T-helper 2 cell treated with Interferon-gamma antibody and Interleukin-4, amounts not matched to agents 100 ng/mL and 5 ng/mL, for 36 hours (primary cell): ENCODE data around the gene PCED1B. TPM values are rescaled to one million over a fixed set of nuclear protein-coding genes. Genes with fewer than 3 reads are reported as not detected.

Experiments
- intact Hi-C: fragments of 100-400 bp; cut with micrococcal nuclease; formaldehyde crosslinking; loops from one replicate; pipeline ENCODE4 v1.15.1; 2023
- total RNA-seq: library from RNA; stranded (reverse); gene quantifications from 2 replicates; pipeline ENCODE4 v1.2.3, GENCODE V29; 2022

The PCED1B gene
- total RNA-seq, 1 donor from 2014 or later: 38.8 TPM

GRCh38 chr12:47067771-47068431, 11.5 kb upstream of the PCED1B start:
- intact Hi-C loops: no loop called here

DNA sequence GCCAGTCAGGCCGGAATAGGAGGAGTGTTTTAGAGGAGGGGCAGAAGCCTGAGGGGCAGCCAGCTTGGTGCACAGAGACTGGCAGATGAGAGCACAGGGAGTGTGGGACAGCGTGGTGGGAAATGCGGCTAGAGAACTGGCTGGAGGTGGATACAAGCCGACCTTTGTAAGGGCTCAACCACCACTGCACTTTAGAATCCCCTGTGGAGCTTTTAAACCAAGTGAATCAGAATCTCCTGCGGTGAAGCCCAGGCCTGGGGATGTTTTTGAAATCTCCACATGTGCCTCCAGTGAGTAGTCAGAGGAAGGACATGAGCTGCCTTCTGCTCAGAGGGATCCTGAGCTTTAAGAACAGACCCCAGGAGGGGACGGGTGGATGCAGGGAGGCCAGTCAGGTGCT, 10.9 kb upstream of the PCED1B start:
- intact Hi-C loops: no loop called here

DNA sequence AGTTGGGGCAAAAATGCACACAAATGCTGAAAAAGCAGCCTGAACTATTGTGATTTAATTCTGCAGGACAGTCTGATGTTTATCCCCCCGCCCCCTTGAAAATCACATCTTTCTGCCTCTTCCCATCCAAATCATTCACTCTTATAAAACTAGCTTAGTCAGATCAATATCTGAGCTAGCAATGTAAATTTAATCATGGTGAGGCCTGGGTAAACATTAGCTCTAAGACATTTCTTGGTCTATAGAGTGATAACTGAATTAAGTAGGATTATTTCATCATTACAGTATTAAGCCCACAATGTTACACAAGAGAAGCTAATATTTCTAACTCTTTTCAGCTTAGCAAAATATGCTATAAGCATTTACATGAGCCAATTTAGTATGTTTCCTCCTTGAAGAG, 9.1 kb upstream of the PCED1B start:
- intact Hi-C loops: no loop called here

DNA sequence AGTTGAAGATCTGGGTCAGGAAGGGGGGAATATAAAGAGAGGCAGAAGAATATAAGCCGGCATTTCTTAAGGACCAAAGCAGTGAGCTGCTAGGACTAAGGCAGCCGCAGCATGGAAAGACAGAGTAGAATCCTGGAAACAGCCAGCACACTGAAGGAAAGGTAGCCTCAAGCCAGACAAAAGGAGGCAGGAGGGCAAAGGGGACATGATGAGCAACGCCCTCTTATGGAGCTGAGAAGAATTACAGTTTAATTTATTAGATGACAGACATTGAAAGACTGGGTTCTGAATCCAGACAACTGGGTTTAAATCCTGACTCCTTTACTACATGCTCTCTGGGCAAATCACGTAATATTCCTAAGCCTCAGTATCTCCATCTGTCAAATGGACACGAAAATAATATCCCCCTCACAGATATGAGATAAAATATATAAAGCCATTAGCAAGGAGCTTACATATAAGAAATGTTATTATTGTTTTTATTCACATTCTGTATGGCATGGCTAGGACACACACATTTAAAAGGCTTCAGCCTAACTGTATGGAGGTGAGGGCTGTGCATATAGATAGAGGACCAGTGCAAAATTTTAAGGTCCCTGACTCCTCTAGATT, 8.1 kb upstream of the PCED1B start:
- intact Hi-C loops: no loop called here

- intact Hi-C loops: no loop called here
These were observed 5.5 kb upstream of the PCED1B start for GRCh38 chr12:47073951-47074350.

DNA sequence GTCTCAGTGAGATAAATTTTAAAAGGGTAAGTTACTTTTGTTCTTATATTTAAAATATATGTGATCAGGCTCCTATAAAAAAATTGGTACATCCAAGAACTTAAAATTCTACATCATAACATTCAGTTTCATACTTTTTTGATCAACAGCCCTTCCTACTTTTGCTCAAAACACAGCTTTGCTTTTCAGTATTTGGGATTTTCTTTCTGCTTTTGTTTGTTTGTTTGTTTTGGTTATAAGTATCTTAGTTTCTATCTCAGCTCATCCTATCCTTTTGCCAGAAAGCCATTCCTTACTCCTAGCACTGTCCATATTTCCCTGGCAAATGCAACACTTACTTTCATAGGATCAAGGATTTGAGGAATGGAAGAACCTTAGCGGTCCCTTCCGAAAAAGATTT, 4.7 kb upstream of the PCED1B start:
- intact Hi-C loops: no loop called here

DNA sequence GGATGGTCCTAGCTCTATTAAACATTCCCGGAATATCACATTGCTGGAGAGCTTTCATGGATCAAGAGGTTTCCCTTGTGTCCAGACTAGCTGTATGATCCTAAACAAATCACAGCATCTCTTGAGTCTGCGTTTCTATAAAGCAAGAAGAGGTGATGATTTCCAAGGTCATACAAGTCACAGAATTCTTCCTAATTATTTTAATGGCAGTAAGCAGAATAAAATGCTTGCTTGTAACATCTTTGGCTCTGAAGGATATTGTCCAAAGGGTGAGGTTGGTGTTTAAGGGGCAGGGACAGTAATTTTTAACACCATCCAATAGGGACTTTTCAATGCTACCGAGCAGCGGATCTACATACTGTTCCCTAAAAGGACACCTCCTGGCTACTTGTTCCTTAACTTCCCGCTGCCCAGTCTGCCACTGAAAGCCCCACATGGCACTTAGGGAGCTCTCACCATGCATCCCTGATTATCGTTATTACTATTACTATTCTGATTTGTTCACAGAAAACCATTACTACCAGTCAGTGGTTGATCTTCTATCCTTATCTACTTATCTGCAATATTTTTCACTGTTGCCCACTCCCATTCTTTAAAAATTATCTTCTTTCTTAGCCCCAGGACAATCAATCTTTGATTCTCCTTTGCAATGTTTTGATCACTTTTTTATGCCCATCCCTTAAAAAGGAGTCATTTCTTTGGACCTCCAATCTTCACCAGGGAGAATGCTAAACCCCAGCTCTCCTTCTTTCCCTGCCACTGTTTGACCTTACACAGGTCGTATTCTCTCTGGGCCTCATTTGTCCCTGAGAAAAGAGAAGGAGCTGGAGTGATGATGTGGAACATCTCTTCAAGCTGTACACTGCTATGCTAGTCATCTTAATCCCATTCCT, 4.0 kb upstream of the PCED1B start:
- intact Hi-C loops: no loop called here

DNA sequence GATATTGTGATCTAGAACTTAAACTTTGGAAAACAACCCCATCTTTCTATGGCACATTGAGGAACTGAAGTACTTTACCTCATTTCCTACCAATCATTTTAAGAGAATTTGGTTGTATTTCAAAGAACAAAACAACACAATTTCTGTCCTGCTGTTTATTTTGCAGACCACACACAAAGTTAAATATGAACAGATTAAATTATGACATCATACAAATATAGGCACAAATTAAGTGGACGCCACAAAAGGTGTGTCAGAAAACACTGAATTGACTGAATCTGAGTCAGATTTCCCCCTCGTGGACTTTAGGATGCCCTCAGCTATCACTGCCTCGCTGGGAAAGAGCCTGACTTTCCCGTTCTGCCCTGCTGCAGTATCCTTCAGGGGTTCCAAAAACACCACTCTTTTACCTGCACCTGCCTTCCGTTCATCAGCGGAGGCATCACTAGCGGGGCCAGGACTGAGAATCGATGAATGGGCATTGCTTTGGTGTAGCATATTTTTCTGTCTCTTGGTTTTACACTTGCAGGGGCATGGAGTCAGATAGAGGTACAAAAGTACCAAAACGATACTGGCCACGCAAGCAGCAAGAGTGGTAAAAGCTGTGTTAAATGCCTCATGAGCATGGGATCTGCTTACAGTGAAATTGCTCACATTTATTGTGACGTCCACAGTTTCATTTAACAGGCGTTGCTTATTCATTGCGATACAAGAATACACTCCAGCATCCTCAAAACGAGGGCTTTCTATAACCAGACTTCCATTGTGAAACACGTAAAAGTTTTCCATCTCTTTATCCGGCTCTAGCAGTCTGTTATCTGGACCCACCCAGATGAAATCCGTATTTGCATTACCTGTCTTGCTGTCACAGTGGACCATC, 2.0 kb upstream of the PCED1B start:
- intact Hi-C loops: loop anchor here (2.0 kb wide), 1 partner anchor 229 kb away; no protein-coding TSS in a partner anchor

DNA sequence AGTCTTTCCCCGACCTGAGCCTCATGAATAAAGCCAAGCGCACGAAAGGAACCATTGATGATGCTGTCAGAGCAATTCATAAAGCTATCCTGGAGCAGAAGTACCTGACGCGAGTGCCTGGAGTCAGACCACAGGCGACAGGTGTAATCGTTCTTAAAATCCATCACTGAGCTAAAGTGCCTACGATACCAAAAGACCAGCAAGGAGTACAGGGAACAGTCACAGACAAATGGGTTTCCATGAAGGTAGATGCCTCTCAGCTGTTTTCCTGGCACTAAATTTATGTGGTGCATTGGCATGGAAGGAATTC, 1.4 kb upstream of the PCED1B start:
- intact Hi-C loops: loop anchor here (2.0 kb wide), 1 partner anchor 229 kb away; no protein-coding TSS in a partner anchor

GRCh38 chr12:47078733-47079467, 521 bp upstream of the PCED1B start:
- intact Hi-C loops: loop anchor here (1.0 to 2.0 kb wide), 2 partner anchors 228 to 318 kb away; no protein-coding TSS in a partner anchor

DNA sequence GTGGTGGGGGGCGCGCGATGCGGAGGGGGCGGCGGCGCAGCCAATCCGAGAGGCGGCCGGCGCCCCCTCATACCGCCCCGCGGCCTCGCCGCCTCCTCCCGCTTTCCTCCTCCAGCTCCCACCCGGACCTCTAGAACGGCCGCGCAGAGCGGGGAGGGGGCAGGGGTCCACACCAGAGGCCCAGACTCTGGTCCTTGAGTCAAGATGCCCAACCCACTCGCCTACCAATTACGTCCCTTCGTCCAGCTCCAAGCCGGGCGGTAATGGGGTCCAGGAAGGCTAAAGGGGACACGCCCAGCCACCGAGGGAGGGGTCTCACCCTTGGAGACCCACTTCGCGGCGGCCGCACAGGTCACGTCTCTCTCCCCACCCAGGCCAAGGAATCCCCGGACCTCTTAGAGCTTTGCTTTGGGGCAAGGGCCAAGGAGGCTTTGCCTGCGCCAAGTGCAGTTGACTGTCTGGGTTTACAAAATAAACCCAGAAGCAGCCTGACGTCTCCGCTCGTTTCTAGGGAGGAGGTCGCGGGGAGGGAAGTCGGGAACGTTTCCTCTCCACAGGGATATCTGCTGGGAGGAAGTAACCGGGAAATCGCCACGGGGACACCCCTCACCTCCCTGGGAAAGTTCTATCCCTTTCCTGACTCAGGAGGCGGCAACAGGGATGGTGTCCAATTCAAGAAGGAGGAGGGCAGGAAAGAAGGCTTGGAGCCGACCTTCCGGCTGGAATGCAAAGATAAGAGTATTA, 732 bp downstream of the PCED1B start:
- intact Hi-C loops: loop anchor here (1.0 to 10.0 kb wide), 6 partner anchors 42 to 625 kb away; partner anchors contain the start of gene RPAP3

- intact Hi-C loops: loop anchor here (1.0 to 10.0 kb wide), 4 partner anchors 41 to 624 kb away; partner anchors contain the start of gene RPAP3
These were observed 1.5 kb downstream of the PCED1B start for GRCh38 chr12:47080725-47081502.

GRCh38 chr12:47082283-47082682, 2.9 kb downstream of the PCED1B start:
- intact Hi-C loops: loop anchor here (5.0 to 10.0 kb wide), 3 partner anchors 40 to 623 kb away; partner anchors contain the start of gene RPAP3

DNA sequence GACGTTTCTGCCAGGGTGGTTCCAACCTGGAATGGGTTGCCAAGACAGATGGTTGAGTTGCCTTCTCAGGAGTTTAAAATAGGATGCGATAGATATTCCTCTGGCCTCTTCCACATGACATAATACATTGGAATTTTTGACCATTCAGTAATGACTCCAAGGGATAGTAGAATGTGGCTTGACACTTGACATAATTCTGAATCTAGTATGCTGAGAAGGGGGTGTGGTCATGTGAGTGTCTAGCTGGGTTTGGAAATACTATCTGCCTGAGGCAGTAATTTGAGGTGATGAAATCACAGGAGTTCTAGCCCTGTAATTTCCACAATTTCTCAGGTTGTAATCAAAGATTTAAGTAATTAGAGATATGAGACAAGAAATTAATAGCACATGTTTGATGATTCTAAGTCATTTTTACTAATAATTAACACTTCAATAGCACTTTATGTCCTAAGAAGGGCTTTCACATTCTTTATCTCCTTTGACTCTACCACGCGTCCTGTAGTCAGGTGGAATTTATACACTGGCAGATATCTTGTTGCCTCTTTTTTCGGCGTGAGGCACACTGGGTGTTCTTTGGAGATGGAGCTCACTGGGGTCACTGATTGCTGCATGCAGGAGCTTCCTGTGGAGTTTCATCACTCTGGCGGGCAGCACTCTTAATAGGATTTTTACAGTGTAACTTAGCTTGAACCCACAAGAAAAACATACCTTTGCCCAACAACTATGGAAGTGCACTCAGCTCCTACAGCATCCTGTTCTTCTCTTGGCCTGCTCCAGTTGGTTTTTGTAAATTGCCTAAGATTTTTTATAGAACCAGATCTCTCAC, 3.6 kb downstream of the PCED1B start:
- intact Hi-C loops: loop anchor here (5.0 to 10.0 kb wide), 3 partner anchors 39 to 622 kb away; partner anchors contain the start of gene RPAP3

GRCh38 chr12:47084172-47084571, 4.8 kb downstream of the PCED1B start:
- intact Hi-C loops: loop anchor here (5.0 to 10.0 kb wide), 3 partner anchors 38 to 621 kb away; partner anchors contain the start of gene RPAP3

- intact Hi-C loops: loop anchor here (10.0 kb wide), 1 partner anchor 619 kb away; the partner anchor contains the start of gene RPAP3
These were observed 6.4 kb downstream of the PCED1B start for GRCh38 chr12:47085815-47086252.

GRCh38 chr12:47087088-47087688, 7.8 kb downstream of the PCED1B start:
- intact Hi-C loops: loop anchor here (10.0 kb wide), 1 partner anchor 618 kb away; the partner anchor contains the start of gene RPAP3
